ENCODE results near the gene FYCO1.

GRCh38 chr3:46013316-46014094 is 17.9 kb upstream of the FYCO1 start:
- TF ChIP-seq POLR2AphosphoS5 (IDR thresholded peaks at IDR 0.05; ENCODE audit: low read depth, low read length) (no peak), POLR2A (IDR thresholded peaks at IDR 0.05; ENCODE audit: low read depth, low read length) (no peak)

Data from GM12892 (cell line).